GM23248 (cell line): ENCODE results near the gene RTP2. TPM values are rescaled to one million over a fixed set of nuclear protein-coding genes. Genes with fewer than 3 reads are reported as not detected.
"Not testable (repeated sequence)": the region's sequence is repeated elsewhere in the genome, so short reads cannot be mapped to it uniquely, and the experiment has no call there.

Experiments
- DNase-seq: peaks from one replicate; pipeline ENCODE4 v3.0.0-alpha.2; 2015
- H2AFZ ChIP-seq: fragments of 200-600 bp; sonication (generic); 2 replicates; pipeline ENCODE4 v1.6.1; 2016; ENCODE audit warnings: antibody characterized with exemption
- H3F3A ChIP-seq: fragments of 200-600 bp; sonication (generic); 2 replicates; pipeline ENCODE4 v1.6.1; 2016; ENCODE audit warnings: mild to moderate bottlenecking, antibody characterized with exemption, mixed run types; ENCODE audit not compliant: insufficient read depth
- H3K27ac ChIP-seq: fragments of 200-600 bp; sonication (generic); 2 replicates; pipeline ENCODE4 v1.5.1; 2016; ENCODE audit warnings: mild to moderate bottlenecking
- H3K27me3 ChIP-seq: fragments of 200-600 bp; sonication (generic); replicated peaks from 2 replicates; pipeline ENCODE4 v1.6.1; 2016; ENCODE audit warnings: mild to moderate bottlenecking; ENCODE audit not compliant: insufficient read depth
- H3K36me3 ChIP-seq: fragments of 200-600 bp; sonication (generic); 2 replicates; pipeline ENCODE4 v1.6.1; 2016; ENCODE audit warnings: low read depth, mild to moderate bottlenecking
- H3K4me1 ChIP-seq: fragments of 200-600 bp; sonication (generic); 2 replicates; pipeline ENCODE4 v1.6.1; 2016; ENCODE audit warnings: mild to moderate bottlenecking; ENCODE audit not compliant: insufficient read depth
- H3K4me2 ChIP-seq: fragments of 200-600 bp; sonication (generic); one replicate; pipeline ENCODE4 v1.6.1; 2016; ENCODE audit warnings: mild to moderate bottlenecking; ENCODE audit not compliant: unreplicated experiment
- H3K4me3 ChIP-seq: fragments of 200-600 bp; sonication (generic); 2 replicates; pipeline ENCODE4 v1.5.1; 2016; ENCODE audit warnings: mild to moderate bottlenecking
- H3K79me2 ChIP-seq: fragments of 200-600 bp; sonication (generic); 2 replicates; pipeline ENCODE4 v1.6.1; 2016; ENCODE audit warnings: mild to moderate bottlenecking; ENCODE audit not compliant: insufficient read depth
- H3K9ac ChIP-seq: fragments of 200-600 bp; sonication (generic); 2 replicates; pipeline ENCODE4 v1.6.1; 2016; ENCODE audit warnings: mild to moderate bottlenecking
- H3K9me2 ChIP-seq: fragments of 200-600 bp; sonication (generic); 2 replicates; pipeline ENCODE4 v1.6.1; 2016; ENCODE audit warnings: mixed run types, mild to moderate bottlenecking, moderate library complexity; ENCODE audit not compliant: insufficient read depth
- H3K9me3 ChIP-seq: fragments of 200-600 bp; sonication (generic); one replicate; pipeline ENCODE4 v1.6.1; 2017; ENCODE audit warnings: low read depth
- H4K20me1 ChIP-seq: fragments of 200-600 bp; sonication (generic); 2 replicates; pipeline ENCODE4 v1.6.0; 2016; ENCODE audit not compliant: insufficient read depth
- EZH2 ChIP-seq: fragments of 200-600 bp; sonication (generic); IDR thresholded peaks from 2 replicates; pipeline ENCODE4 v1.6.1; 2018; ENCODE audit warnings: antibody characterized with exemption, mild to moderate bottlenecking; ENCODE audit not compliant: insufficient read depth, poor library complexity, severe bottlenecking
- EZH2phosphoT487 ChIP-seq: fragments of 200-600 bp; sonication (generic); IDR thresholded peaks from 2 replicates; pipeline ENCODE4 v1.6.1; 2018; ENCODE audit warnings: antibody characterized with exemption, moderate library complexity, mild to moderate bottlenecking, low read depth; ENCODE audit not compliant: insufficient read depth
- WGBS, 2 experiments: methylation state at CpG; one replicate each; pipeline ENCODE4 v1.1.6; 2015 to 2017; ENCODE audit warnings: low lambda C conversion rate in 2 of 2, low coverage in 1 of 2; ENCODE audit errors: missing lambda C conversion rate in 2 of 2; 5-methylcytosine and 5-hydroxymethylcytosine counted together
- in situ Hi-C: fragments of 300-500 bp; cut with MboI; formaldehyde crosslinking; loops from 2 replicates; pipeline ENCODE4 v1.15.0; 2020
- polyA plus RNA-seq: library from polyadenylated mRNA; unstranded; fragments of >200 nt; fragmentation: Nextera tagmentation; extraction: Ambion mirVana; gene quantifications from 2 replicates; pipeline ENCODE4 v1.2.1, GENCODE V29; 2016
- total RNA-seq: library from RNA; depleted of rRNA; stranded (reverse); fragments of >200 nt; shearing (Covaris generic); gene quantifications from 2 replicates; pipeline ENCODE4 v1.2.3, GENCODE V29; 2014

Gene RTP2
- total and polyA plus RNA-seq, 2 experiments from 2014 or later = not detected

DNA sequence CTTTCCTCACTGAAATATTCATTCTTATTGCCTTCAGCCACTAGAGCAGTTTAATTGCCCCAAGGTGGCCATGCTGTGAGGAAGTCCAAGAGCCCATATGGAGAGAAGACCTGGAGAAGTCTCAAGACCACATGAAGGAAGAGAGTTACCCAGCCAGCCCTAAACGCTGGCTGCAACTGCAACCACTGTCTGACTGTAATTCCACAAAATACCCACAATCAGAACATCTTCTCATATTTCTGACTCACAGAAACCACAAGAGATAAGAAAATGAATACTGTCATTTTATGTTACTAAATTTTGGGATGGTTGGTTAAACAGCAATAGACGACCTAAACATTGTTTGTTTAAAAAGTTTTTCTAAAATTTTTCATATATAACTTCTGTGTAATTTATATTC is 17.5 kb downstream of the RTP2 start:
- Histone ChIP-seq H2AFZ (no peak overlapping the region), H4K20me1 (no peaks in the 10 kb centered on the region), H3K79me2 (no peaks in the 10 kb centered on the region), H3K9me2 (no peaks in the 10 kb centered on the region), H3F3A (peaks cover 13% of the 10 kb centered on the region), H3K4me1 (no peaks in the 10 kb centered on the region), H3K9me3 (no peaks in the 10 kb centered on the region), H3K27ac (no peak overlapping the region), H3K27me3 (peaks cover 9% of the 10 kb centered on the region), H3K4me3 (no peak overlapping the region), H3K36me3 (no peaks in the 10 kb centered on the region), H3K9ac (no peak overlapping the region), H3K4me2 (no peak overlapping the region)
- TF ChIP-seq EZH2phosphoT487 (no peak), EZH2 (no peak)
- peak; percentile 27 for DNase-seq
- WGBS, 2 experiments = 29 to 32% methylated on average over 2 of the region's 2 CpGs
- in situ Hi-C loops = loop anchor here (5.0 to 25.0 kb wide), 2 partner anchors 463 to 848 kb away; partner anchors contain the start of gene ADIPOQ

DNA sequence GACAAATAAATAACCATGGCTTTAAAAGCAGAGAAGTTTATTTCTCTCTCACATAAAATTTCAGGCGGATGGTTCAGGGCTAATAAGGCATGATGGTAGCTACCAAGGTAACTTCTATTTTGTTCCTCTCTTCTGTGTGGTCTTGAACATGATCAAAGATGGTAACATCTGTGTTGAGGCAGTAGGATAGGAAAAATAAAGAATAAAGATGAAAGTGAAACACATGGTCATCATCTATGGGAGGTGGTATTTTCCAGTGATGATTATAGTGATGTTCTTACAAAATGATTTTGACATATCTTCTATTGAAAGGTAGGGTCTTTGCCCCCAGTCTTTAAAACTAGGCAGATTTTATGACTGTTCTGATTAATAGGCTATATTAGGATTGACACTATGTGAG is 17.9 kb downstream of the RTP2 start:
- no peak overlapping the region for H3K4me3 ChIP-seq
- no peaks in the 10 kb centered on the region for H4K20me1 ChIP-seq
- no peaks in the 10 kb centered on the region for H3K79me2 ChIP-seq
- TF ChIP-seq EZH2phosphoT487 = no peak
- no peak for TF ChIP-seq EZH2
- no peak overlapping the region for H3K9ac ChIP-seq
- peaks cover under 1% of the 10 kb centered on the region for H3K4me1 ChIP-seq
- H3K36me3 ChIP-seq = no peaks in the 10 kb centered on the region
- H2AFZ ChIP-seq = no peak overlapping the region
- DNase-seq = no peak
- H3K9me2 ChIP-seq = no peaks in the 10 kb centered on the region
- in situ Hi-C loops = loop anchor here (5.0 to 25.0 kb wide), 2 partner anchors 462 to 847 kb away; partner anchors contain the start of gene ADIPOQ
- WGBS, 2 experiments = 88 to 96% methylated on average over 1 of the region's 1 CpG
- peaks cover 9% of the 10 kb centered on the region for H3K27me3 ChIP-seq
- peaks cover 13% of the 10 kb centered on the region for H3F3A ChIP-seq
- H3K9me3 ChIP-seq = no peaks in the 10 kb centered on the region
- H3K27ac ChIP-seq = no peak overlapping the region
- no peak overlapping the region for H3K4me2 ChIP-seq

- H3K79me2 ChIP-seq = not testable (repeated sequence)
- in situ Hi-C loops = loop anchor here (5.0 to 25.0 kb wide), 2 partner anchors 459 to 844 kb away; partner anchors contain the start of gene ADIPOQ
These were observed 20.6 kb downstream of the RTP2 start for GRCh38 chr3:187681756-187682155.

DNA sequence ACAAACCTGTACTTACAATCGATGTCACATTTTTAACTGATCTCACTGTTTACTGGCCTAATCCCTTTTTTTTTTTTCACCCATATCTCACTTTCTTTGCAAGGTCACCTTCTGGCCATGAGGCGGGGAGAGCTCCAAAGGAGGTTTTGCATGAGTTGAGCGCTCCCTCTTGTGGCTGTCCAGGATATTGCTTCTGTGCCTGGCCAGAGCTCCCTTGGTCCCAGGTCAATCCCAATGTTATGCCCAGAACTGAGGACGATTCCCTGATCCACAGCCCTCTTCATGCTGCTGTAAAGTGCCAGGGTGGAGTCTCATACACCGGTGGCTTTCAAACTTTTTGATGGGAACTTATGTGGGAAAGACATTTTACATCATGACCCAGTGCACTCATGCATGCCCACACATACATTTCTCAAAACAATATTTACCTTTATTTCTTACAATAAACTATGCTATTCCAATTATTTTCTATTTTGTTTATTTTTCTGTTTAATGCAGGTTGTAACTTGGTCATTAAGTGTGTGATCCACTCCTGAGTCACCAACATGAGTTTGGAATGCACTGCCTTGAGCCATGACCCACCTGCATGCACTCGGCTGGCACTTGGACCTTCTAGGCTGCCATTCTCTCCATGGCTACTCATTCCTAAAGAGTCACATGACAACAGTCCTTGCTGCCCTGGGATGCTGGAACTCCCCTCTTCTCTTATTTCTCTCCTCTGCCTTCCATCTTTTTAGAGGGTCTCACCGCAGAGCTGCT is 22.5 kb downstream of the RTP2 start:
- Histone ChIP-seq H2AFZ (no peak overlapping the region), H4K20me1 (no peaks in the 10 kb centered on the region), H3K4me2 (no peak overlapping the region), H3K79me2 (no peaks in the 10 kb centered on the region), H3K9me3 (no peaks in the 10 kb centered on the region), H3K4me1 (peaks cover 6% of the 10 kb centered on the region), H3K27me3 (no peaks in the 10 kb centered on the region), H3K27ac (no peak overlapping the region), H3K4me3 (no peak overlapping the region), H3K36me3 (no peaks in the 10 kb centered on the region), H3K9ac (no peak overlapping the region), H3K9me2 (no peaks in the 10 kb centered on the region), H3F3A (peaks cover 8% of the 10 kb centered on the region)
- WGBS, 2 experiments = 22 to 24% methylated on average over 7 of the region's 7 CpGs
- DNase-seq = peak; percentile 80
- in situ Hi-C loops = loop anchor here (5.0 to 25.0 kb wide), 3 partner anchors 363 to 843 kb away; partner anchors contain the start of gene ADIPOQ
- no peak for TF ChIP-seq EZH2
- no peak for TF ChIP-seq EZH2phosphoT487

More at GRCh38 chr3:187681756-187682155, 20.6 kb downstream of the RTP2 start:
- not testable (repeated sequence) for H2AFZ ChIP-seq, H3K36me3 ChIP-seq, H3K9ac ChIP-seq, DNase-seq, H3K27me3 ChIP-seq, H3K9me2 ChIP-seq, H3K4me2 ChIP-seq, H3K4me1 ChIP-seq, H3K9me3 ChIP-seq, H3K27ac ChIP-seq, H3K4me3 ChIP-seq, H4K20me1 ChIP-seq
- WGBS, 2 experiments = 73 to 74% methylated on average over 11 of the region's 11 CpGs
- H3F3A ChIP-seq = peaks cover 13% of the 10 kb centered on the region
